Left ventricle myocardium inferior (tissue), 1 donor: ENCODE data around the gene NANOS2. TPM values are rescaled to one million over a fixed set of nuclear protein-coding genes. Genes with fewer than 3 reads are reported as not detected.

Experiments
- DNase-seq: peaks from one replicate; pipeline ENCODE4 v3.0.0-alpha.2; 2020
- H3K27ac ChIP-seq: fragments of 200-600 bp; replicated peaks from 2 replicates; pipeline ENCODE4 v1.8.0; 2021
- H3K27me3 ChIP-seq: fragments of 200-600 bp; 2 replicates; pipeline ENCODE4 v1.8.0; 2021; ENCODE audit warnings: low read depth
- H3K36me3 ChIP-seq: fragments of 200-600 bp; 2 replicates; pipeline ENCODE4 v1.8.0; 2021
- H3K4me1 ChIP-seq: fragments of 200-600 bp; 2 replicates; pipeline ENCODE4 v1.8.0; 2021
- H3K4me3 ChIP-seq: fragments of 200-600 bp; 2 replicates; pipeline ENCODE4 v1.8.0; 2021; ENCODE audit warnings: mild to moderate bottlenecking, moderate library complexity
- H3K9me3 ChIP-seq: fragments of 200-600 bp; replicated peaks from 2 replicates; pipeline ENCODE4 v1.8.0; 2021
- intact Hi-C: fragments of 100-400 bp; cut with micrococcal nuclease; formaldehyde crosslinking; loops from one replicate; pipeline ENCODE4 v1.11.0; 2022
- total RNA-seq: library from RNA; stranded (reverse); fragmentation: NEBNext Ultra II Directional; extraction: Animal tissue kit (Norgen Biotek cat#: 25700); gene quantifications from one replicate; pipeline ENCODE4 v1.2.1, GENCODE V29; 2021
- TF ChIP-seq, protein P1 (sequence below): fragments of 200-600 bp; IDR thresholded peaks from 2 replicates; pipeline ENCODE4 v1.8.0; 2021; ENCODE audit warnings: antibody characterized with exemption, mild to moderate bottlenecking, borderline replicate concordance
- donor health status: DM: no; HTN: yes; CAD: no; lungs with severe emphysema.

NANOS2 gene
- total RNA-seq, 1 donor from 2014 or later: not detected

DNA sequence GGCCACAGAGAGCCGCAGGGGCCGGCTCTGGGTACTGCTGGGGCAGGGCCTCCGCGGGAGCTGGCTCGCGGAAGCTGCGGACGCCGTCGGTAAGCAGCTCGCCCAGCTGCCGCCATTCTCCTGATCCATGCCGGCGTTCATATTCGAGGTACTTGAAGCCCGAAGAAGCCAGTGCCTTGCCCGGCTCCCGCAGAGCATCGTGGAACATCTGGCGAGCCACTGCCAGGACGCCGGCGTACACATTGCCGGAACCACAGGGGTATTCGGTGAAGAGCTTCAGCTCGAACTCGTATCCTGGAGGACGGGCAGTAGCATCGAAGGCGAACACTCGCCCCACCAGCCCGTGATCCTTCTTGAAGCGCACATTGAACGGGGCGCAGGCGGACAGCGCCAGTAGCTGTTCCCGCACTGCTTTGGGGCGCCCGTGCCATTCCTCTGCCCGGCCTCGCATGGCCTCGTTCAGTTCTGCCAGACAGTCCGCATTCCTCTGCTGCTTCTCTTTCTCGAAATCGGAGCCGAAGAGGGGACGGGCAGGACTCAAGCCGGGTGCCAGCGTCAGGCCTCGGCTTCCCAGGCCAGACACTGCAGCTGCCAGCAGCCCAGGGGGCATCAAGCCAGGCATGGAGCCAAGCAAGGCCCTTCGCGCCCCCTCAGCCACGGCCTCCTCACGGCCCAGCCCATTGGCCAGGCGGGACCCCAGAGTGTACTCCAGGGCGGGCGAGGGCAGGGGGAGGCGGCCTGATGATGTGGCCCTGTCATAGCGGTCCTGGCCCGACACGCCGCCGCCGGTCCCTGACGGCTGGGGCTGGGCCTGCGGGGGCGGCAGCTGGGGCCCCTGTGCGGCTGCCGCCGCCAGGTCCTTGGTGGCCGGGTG lies 29.7 kb downstream of the NANOS2 start:
- H3K27ac ChIP-seq: peak overlapping the region; percentile 95
- peaks cover 51% of the 10 kb centered on the region for H3K4me1 ChIP-seq
- intact Hi-C loops: no loop called here

DNA sequence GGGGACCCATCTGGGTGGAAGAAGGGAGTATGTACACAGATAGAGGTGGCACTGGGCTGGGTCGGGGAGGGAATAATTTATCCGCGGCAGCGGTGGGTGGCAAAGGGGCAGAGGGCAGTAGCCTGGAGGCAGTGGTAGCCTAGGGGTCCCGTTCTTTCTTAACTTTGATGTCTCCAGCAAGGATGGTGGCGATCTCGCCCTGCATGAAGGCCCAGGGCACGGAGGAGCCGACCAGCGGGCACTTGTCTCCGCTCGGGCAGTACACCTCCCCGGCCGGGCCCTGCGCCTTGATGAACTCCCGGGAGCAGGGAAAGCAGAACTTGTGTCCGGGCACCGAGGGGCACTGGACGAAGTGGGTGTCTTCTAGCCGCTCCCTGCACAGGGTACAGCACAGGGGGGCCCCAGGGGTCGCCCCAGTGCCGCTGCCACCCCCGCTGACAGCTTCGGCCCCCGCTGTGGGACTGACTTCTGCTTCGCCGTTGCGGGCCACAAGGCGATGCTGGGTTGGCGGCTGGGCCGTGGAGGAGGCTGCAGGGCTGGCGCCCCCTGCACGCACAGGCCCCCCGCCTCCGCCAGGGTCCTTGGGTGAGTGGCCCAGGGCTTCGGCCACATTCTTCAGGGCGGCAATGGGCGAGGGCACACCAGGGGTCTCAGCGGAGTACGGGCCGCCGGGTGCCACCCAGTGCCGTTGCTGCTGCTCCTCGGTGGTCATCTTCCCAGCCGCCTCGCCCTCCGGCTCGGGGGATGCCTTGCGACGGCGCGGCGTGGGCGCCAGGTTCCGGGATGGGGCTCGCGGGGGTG lies 30.5 kb downstream of the NANOS2 start:
- intact Hi-C loops: no loop called here
- Histone ChIP-seq H3K4me3 (peak overlapping the region; percentile 91), H3K27ac (no peak overlapping the region)

More for the DNA sequence above, 29.7 kb downstream of the NANOS2 start:
- no peaks in the 10 kb centered on the region for H3K9me3 ChIP-seq
- H3K4me3 ChIP-seq: peak overlapping the region; percentile 91
- peaks cover 10% of the 10 kb centered on the region for H3K36me3 ChIP-seq
- no peak for DNase-seq
- no peaks in the 10 kb centered on the region for H3K27me3 ChIP-seq
- TF ChIP-seq, protein P1, sequence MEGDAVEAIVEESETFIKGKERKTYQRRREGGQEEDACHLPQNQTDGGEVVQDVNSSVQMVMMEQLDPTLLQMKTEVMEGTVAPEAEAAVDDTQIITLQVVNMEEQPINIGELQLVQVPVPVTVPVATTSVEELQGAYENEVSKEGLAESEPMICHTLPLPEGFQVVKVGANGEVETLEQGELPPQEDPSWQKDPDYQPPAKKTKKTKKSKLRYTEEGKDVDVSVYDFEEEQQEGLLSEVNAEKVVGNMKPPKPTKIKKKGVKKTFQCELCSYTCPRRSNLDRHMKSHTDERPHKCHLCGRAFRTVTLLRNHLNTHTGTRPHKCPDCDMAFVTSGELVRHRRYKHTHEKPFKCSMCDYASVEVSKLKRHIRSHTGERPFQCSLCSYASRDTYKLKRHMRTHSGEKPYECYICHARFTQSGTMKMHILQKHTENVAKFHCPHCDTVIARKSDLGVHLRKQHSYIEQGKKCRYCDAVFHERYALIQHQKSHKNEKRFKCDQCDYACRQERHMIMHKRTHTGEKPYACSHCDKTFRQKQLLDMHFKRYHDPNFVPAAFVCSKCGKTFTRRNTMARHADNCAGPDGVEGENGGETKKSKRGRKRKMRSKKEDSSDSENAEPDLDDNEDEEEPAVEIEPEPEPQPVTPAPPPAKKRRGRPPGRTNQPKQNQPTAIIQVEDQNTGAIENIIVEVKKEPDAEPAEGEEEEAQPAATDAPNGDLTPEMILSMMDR: no peak

DNA sequence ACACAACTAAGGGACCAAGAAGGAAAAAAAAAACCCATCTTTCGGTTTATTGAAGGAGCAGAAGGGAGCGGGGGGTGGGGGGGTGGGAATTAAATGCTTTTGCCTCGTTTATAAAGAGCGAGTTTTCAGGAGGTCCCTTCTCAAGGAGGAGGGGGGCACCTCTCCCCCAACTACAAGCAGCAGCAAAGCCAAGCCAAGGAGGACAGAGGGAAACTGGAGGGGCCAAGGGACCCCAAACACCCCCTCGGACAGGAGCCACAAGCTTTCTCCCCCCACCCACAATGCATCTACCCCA lies 31.0 kb downstream of the NANOS2 start:
- no peak for DNase-seq
- intact Hi-C loops: no loop called here
- no peaks in the 10 kb centered on the region for H3K9me3 ChIP-seq
- TF ChIP-seq, protein P1: no peak
- H3K4me3 ChIP-seq: peak overlapping the region; percentile 91
- H3K36me3 ChIP-seq: peaks cover 10% of the 10 kb centered on the region
- H3K27ac ChIP-seq: no peak overlapping the region
- H3K27me3 ChIP-seq: no peaks in the 10 kb centered on the region
- peaks cover 51% of the 10 kb centered on the region for H3K4me1 ChIP-seq

More for the DNA sequence above, 30.5 kb downstream of the NANOS2 start:
- H3K9me3 ChIP-seq: no peaks in the 10 kb centered on the region
- peaks cover 10% of the 10 kb centered on the region for H3K36me3 ChIP-seq
- no peak for DNase-seq
- TF ChIP-seq, protein P1: no peak
- H3K4me1 ChIP-seq: peaks cover 51% of the 10 kb centered on the region
- no peaks in the 10 kb centered on the region for H3K27me3 ChIP-seq

DNA sequence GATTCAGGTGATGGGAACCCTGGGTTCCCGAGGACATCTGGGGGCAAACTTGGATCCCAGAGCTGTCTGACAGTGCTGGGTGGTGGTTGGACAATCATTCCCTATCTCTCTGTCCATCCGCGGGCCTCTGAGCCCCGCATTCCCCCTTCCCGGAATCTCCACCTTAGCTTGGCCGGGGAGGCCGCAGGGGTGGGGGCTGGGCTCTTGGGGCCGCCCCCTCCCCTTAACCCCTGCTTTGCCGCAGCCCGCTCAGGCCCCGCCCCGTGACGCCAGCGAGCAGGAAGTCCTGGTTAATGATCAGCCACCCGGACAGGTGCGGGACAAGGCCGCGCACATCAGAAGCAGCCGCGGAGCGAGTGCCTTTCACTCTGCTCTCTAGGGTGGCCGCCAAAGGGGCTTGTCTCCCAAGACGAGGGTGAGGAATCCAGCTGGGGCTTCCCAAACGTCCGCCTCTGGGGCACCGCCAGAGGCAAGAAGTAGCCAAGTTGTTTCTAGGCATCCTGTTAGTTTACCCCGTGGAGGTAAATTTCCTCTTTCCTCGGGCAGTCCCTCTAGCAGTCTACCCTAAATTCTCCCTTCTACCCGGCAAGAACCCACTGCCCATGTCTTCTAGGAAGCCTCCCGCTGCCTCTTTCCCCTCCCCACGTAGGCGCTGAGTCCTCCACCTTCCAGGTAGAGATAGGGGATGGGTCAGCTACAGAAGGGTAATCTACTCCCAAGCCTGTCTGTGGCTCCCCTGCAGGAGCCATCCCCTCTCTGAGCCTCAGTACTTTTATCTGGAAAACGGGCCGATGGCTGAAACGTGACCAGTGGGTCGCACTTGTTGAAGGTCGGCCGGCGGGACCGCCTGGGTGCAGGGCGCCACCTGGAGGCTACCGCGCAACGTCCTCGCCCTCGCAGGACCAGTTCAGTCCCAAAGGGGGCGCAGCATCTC lies 31.7 kb downstream of the NANOS2 start:
- no peaks in the 10 kb centered on the region for H3K27me3 ChIP-seq

More for the DNA sequence above, 31.7 kb downstream of the NANOS2 start:
- TF ChIP-seq, protein P1: peak; percentile 83
- intact Hi-C loops: no loop called here
- no peak overlapping the region for H3K27ac ChIP-seq
- H3K4me3 ChIP-seq: no peak overlapping the region
- no peaks in the 10 kb centered on the region for H3K9me3 ChIP-seq
- peak; percentile 73 for DNase-seq
- peaks cover 10% of the 10 kb centered on the region for H3K36me3 ChIP-seq
- peaks cover 51% of the 10 kb centered on the region for H3K4me1 ChIP-seq
